Daoy (cell line): ENCODE data around the gene ATP9B. TPM values are rescaled to one million over a fixed set of nuclear protein-coding genes. Genes with fewer than 3 reads are reported as not detected.
"Not testable (repeated sequence)": the region's sequence is repeated elsewhere in the genome, so short reads cannot be mapped to it uniquely, and the experiment has no call there.

Experiments
- DNase-seq: peaks from one replicate; pipeline ENCODE4 v3.0.0-alpha.2; 2015; ENCODE audit warnings: low read depth
- total RNA-seq: library from RNA; depleted of rRNA; stranded (reverse); fragments of >200 nt; shearing (Covaris generic); gene quantifications from 2 replicates; pipeline ENCODE4 v1.2.3, GENCODE V29; 2014

Gene ATP9B
- total RNA-seq, 1 experiment from 2014 or later = 8.2 TPM

DNA sequence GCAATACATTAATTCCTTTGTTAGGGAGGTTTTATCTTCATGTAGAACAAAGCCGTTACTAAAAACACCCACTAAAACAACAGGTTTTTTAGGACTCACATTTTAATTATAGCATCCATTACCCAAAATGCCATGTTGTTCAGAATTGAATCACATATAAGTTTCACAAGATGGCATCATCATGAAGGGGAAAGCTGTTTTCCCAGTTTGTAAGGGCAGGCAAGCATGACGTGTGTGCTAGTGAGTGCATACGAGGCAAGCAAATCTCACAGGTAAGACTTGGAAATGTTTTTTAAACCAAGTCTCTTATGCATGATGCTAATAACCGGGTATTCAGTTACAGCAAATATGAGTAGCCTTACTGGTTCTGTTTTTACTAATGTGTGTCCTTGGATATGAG, 214.7 kb downstream of the ATP9B start:
- DNase-seq = no peak

- DNase-seq = not testable (repeated sequence)
These were observed 216.0 kb downstream of the ATP9B start for GRCh38 chr18:79285191-79285590.

GRCh38 chr18:79290409-79290808, 221.2 kb downstream of the ATP9B start:
- DNase-seq = not testable (repeated sequence)

DNA sequence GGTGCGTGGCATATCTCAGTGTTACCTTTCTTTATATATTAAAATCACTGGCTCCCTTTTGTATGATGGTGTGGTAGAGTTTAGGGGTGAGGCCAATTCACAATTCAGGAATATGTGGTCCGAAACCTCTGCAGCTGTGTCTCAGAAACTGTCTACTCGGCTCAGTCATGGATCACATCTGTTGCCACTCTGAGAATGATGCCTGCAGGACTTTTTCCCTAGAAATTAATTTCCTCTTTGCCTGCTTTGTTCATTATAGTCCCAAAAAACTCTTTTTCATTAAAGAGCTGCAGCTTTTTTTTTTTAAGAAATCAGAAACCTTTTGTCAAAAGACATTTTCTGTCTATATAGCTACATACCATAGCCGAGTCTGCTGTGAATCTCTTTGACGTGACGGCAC, 221.7 kb downstream of the ATP9B start:
- DNase-seq = no peak

DNA sequence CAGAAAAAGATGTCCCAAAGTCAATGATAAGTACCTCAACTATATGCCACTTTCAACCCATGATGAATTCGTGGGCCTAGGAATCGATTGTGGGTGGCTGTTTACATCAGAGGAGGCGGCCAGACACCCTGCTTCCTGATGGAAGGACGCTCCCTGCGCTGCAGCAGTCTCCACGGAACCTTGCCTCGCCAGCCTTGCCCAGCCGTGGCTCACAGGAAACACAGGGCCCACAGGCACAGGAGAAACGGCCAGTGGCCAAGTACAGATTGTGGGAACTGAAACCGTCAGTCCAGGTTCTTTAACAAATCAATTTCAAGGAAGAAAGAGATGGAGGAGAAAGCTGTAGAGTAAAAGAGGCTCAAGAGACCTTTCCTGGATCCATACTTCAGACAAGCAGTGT, 225.0 kb downstream of the ATP9B start:
- DNase-seq = no peak

DNA sequence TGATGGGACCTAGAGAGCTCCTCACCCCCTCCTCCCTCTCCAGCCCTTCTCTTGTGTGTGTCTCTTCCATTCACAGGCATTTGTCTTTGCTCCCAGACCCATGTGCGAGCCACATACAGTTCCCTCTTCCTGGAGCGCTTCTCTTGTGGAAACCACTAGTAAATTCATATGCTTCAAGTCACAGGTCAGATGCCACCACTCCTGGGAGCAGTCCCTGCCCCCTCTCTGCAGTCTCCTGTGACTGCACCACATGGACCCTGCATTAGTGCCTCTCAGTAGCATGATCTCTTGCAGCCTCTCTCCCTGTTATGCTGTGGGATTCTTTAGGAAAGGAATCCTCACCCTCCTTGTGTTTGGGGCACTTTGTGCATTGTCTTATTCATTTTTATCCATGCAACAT, 230.1 kb downstream of the ATP9B start:
- DNase-seq = no peak

- DNase-seq = no peak
These were observed 230.5 kb downstream of the ATP9B start for GRCh38 chr18:79299711-79300110.

DNA sequence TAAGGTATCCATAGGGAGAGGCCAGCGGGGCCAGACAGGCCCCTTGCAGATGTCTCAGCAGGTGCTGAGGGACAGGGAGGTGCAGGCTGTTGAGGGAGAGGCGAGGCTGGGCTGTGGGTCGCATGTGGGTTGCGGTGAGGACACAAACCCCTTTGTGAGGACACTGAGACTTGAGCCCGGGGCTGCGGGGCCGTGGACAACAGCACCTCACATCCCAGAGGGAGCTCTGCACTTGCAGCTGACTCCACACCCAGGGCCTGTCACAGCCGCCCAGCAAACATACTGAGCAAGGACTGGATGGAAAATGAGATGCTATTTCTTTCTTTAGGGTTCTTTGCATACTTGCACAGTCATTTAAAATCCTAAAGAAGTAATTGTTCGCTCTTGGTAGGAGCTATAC, 231.2 kb downstream of the ATP9B start:
- no peak for DNase-seq

- no peak for DNase-seq
These were observed 232.9 kb downstream of the ATP9B start for GRCh38 chr18:79302120-79302519.

DNA sequence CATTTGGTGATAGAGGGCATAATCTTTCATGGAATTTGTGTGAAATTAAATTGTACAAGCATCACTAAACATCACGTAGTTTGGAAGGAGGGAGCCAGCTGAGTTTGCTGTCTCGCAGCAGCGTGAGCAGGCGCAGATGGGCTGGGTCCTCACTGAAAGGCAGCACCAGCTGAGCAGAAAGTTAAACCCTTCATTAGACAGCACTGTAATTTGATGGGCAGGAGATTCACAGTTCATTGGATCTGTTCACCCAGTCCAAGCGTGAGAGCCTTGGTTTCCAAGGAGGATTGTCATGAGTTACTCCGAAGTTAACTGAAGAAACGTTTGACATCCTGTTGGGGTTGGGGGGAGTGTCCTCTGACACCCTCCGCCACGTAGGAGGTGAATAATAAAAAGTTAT, 236.7 kb downstream of the ATP9B start:
- no peak for DNase-seq

- no peak for DNase-seq
These were observed 240.6 kb downstream of the ATP9B start for GRCh38 chr18:79309614-79310358.

DNA sequence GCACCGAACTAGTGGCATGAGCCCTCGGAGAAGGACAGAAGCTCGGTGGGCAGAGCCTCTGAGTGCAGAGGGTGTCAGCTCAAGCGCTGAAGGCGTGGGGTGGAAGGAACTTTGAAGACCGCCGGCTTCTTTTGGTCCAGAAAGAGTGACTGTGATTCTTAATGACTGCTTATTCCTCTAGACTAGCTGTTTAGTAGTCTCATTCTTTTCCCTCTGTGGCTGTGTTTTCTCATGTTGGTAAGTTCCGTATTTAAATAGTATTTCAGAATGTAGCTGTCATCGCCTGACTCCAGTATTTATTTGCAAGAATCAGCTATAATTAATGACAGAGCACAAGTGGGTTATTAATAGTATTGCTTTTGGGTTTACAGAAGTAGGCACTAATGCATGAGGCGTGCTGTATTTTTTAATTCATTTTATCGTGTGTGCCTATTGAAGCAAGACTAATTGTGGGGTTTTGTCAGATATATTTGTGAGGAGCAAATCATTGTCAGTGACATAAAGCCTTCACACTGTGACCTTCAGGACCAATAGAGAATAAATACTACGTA, 245.7 kb downstream of the ATP9B start:
- DNase-seq = no peak

DNA sequence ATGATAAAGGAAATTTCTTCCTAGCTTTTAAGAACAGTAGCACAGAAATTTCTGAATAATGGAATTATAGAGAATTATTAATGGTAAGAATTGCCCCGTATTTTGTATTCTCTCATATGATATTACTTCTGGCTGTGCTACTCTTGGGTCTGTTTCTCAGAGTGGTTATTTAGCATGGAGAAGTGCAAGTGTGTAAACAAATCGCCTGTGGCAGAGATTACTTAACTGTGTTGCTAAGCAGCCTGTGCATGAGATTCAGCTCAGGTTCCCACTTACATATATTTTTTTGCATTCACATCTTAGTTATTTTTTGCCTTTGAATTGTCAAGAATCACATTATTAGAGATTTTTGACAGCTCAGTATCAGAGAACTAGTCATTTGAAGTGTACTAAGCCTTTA, 246.4 kb downstream of the ATP9B start:
- DNase-seq = no peak

- no peak for DNase-seq
These were observed 248.5 kb downstream of the ATP9B start for GRCh38 chr18:79317703-79318102.

GRCh38 chr18:79318142-79318673, 249.0 kb downstream of the ATP9B start:
- DNase-seq = no peak

GRCh38 chr18:79320216-79320850, 251.1 kb downstream of the ATP9B start:
- no peak for DNase-seq

- DNase-seq = no peak
These were observed 252.6 kb downstream of the ATP9B start for GRCh38 chr18:79321625-79322405.

DNA sequence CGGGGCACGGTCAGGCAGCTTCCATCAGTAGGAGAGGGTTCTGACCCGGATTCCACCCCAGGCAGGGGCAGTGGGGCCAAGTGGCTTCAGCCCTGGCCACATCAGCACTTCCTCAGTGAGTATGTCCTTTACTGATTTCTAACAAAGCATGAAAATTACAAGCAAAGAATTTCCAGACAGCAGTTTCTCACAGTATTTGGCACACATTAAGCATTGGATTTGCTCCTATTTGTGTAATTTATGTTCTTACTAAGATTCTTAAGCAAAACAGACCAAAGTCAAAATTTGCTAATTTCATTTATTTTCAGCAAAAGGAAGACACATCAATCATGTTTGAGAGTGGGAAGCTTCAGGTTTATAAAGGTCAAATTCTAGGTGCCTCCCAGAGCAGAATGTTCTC, 253.2 kb downstream of the ATP9B start:
- DNase-seq = no peak

GRCh38 chr18:79323471-79323870, 254.3 kb downstream of the ATP9B start:
- DNase-seq = no peak

GRCh38 chr18:79326413-79327198, 257.4 kb downstream of the ATP9B start:
- DNase-seq = no peak

- no peak for DNase-seq
These were observed 258.1 kb downstream of the ATP9B start for GRCh38 chr18:79327199-79327721.
